Gastrocnemius medialis (tissue), 4 donors: Measurements from ENCODE around the gene MYBPH.

Source experiments
- POLR2A ChIP-seq, 2 donors: fragments of 450-650 bp; IDR thresholded peaks; one replicate each; pipeline ENCODE4 v1.6.1; 2017; ENCODE audit warnings: antibody characterized with exemption in 2 of 2, mild to moderate bottlenecking in 2 of 2, moderate library complexity in 2 of 2
- TF ChIP-seq, protein P1 (sequence below), 5 experiments: fragments of 450-650 bp in 3 of 5; fragments of 200-600 bp in 2 of 5; sonication (generic) in 2 of 5; IDR thresholded peaks in 4 of 5; conservative IDR thresholded peaks in 1 of 5; 1 replicate in 4 of 5; 2 replicates in 1 of 5; pipeline ENCODE4 v1.5.1; 2016 to 2019; ENCODE audit warnings: antibody characterized with exemption in 5 of 5, mild to moderate bottlenecking in 3 of 5, moderate library complexity in 3 of 5

DNA sequence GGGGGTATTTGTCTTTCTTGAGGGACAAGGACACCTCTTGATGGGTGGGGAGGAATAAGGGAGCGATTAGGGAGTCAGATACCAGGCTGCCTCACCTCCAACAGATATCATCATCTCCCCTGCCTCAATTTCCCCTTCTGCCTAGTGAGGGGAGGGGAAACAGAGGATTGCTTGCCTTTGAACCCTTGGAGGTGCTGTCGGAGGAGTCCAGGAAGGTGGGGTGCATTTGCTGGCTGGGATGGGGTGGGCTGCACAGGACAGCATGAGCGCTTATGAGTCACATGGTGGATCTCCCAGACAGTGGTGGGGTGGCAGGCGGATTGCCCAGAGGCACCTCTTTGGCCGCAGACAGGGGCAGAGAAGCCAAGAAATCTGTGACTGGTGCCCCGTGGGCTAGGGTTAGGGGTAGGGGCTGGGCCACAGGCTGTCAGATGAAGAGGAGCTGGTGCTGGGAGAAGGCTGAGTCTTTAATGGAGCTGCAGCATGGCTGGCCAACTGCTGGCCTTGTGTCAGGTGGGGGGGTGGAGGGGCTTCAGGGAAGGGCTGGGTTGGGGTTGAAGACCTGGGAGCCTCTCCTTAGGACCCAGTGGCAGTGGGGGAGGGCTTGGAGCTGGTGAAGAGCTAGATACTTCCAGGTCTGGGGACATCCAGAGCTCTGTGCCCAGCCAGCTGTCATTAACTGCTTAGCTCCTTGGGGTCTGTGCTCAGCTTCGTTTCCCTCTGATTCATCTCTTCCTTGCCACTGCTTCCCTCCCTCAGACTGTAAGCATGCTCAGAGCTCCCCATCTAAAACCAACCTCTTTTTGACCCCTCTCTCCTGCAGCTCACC is 55.1 kb downstream of the MYBPH start:
- TF ChIP-seq, protein P1, sequence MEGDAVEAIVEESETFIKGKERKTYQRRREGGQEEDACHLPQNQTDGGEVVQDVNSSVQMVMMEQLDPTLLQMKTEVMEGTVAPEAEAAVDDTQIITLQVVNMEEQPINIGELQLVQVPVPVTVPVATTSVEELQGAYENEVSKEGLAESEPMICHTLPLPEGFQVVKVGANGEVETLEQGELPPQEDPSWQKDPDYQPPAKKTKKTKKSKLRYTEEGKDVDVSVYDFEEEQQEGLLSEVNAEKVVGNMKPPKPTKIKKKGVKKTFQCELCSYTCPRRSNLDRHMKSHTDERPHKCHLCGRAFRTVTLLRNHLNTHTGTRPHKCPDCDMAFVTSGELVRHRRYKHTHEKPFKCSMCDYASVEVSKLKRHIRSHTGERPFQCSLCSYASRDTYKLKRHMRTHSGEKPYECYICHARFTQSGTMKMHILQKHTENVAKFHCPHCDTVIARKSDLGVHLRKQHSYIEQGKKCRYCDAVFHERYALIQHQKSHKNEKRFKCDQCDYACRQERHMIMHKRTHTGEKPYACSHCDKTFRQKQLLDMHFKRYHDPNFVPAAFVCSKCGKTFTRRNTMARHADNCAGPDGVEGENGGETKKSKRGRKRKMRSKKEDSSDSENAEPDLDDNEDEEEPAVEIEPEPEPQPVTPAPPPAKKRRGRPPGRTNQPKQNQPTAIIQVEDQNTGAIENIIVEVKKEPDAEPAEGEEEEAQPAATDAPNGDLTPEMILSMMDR (IDR thresholded peaks at IDR 0.05 in 4 of 5, conservative IDR thresholded peaks at IDR 0.05 in 1 of 5): no peak
- TF ChIP-seq POLR2A (IDR thresholded peaks at IDR 0.05): no peak
